Right atrium auricular region (tissue), 2 donors: ENCODE data around the gene P2RX1. TPM values are rescaled to one million over a fixed set of nuclear protein-coding genes. Genes with fewer than 3 reads are reported as not detected.

Experiments
- DNase-seq: peaks from one replicate; pipeline ENCODE4 v3.0.0-alpha.2; 2019; ENCODE audit warnings: low spot score
- H3K27ac ChIP-seq, 2 donors: fragments of 200-600 bp; sonication (generic); 1 replicate in 1 of 2; 2 replicates in 1 of 2; pipeline ENCODE4 v1.5.1; 2016 to 2019
- H3K27me3 ChIP-seq, 2 donors: fragments of 200-600 bp; sonication (generic); one replicate each; pipeline versions ENCODE4 v1.5.1 to v1.6.0; 2017 to 2019
- H3K36me3 ChIP-seq: fragments of 200-600 bp; sonication (generic); one replicate; pipeline ENCODE4 v1.5.1; 2016
- H3K4me1 ChIP-seq, 2 donors: fragments of 200-600 bp; sonication (generic); one replicate each; pipeline versions ENCODE4 v1.5.1 to v1.6.0; 2017 to 2019
- H3K4me3 ChIP-seq, 2 donors: fragments of 200-600 bp; sonication (generic); 1 replicate in 1 of 2; 2 replicates in 1 of 2; pipeline ENCODE4 v1.5.1; 2017 to 2019; ENCODE audit warnings: mild to moderate bottlenecking in 1 of 2, moderate library complexity in 1 of 2
- H3K9me3 ChIP-seq, 2 donors: fragments of 200-600 bp; sonication (generic); one replicate each; pipeline ENCODE4 v1.5.1; 2019
- CTCF ChIP-seq, 2 donors: fragments of 200-600 bp; sonication (generic); IDR thresholded peaks; one replicate each; pipeline ENCODE4 v1.5.1; 2019; ENCODE audit warnings: antibody characterized with exemption in 2 of 2
- total RNA-seq, 2 donors: library from RNA; depleted of rRNA; stranded (reverse); fragments of >200 nt; gene quantifications; one replicate each; pipeline ENCODE4 v1.1.0, GENCODE V29; 2016

The P2RX1 gene
- total RNA-seq, 2 donors from 2014 or later = 0.85 to 2.8 TPM

GRCh38 chr17:3957735-3958599 is 41.7 kb upstream of the P2RX1 start:
- Histone ChIP-seq H3K27me3 (no peaks in the 10 kb centered on the region), H3K9me3 (no peaks in the 10 kb centered on the region), H3K4me1 (peaks cover 0 to 44% of the 10 kb centered on the region in 2 donors), H3K27ac (no peak overlapping the region), H3K36me3 (no peaks in the 10 kb centered on the region), H3K4me3 (no peak overlapping the region)
- no peak for DNase-seq
- TF ChIP-seq CTCF (IDR thresholded peaks at IDR 0.05) = no peak

GRCh38 chr17:3956983-3957382 is 40.7 kb upstream of the P2RX1 start:
- H3K27ac ChIP-seq = no peak overlapping the region
- no peak for DNase-seq
- H3K9me3 ChIP-seq = no peaks in the 10 kb centered on the region
- no peaks in the 10 kb centered on the region for H3K36me3 ChIP-seq
- peaks cover 0 to 34% of the 10 kb centered on the region in 2 donors for H3K4me1 ChIP-seq
- H3K27me3 ChIP-seq = no peaks in the 10 kb centered on the region
- no peak overlapping the region for H3K4me3 ChIP-seq
- no peak for TF ChIP-seq CTCF (IDR thresholded peaks at IDR 0.05)

GRCh38 chr17:3956327-3956957 is 40.2 kb upstream of the P2RX1 start:
- Histone ChIP-seq H3K4me3 (no peak overlapping the region), H3K36me3 (no peaks in the 10 kb centered on the region), H3K9me3 (no peaks in the 10 kb centered on the region), H3K4me1 (peaks cover 0 to 28% of the 10 kb centered on the region in 2 donors), H3K27me3 (no peaks in the 10 kb centered on the region), H3K27ac (no peak overlapping the region)
- TF ChIP-seq CTCF (IDR thresholded peaks at IDR 0.05) = no peak
- no peak for DNase-seq

- no peak for DNase-seq
- H3K27me3 ChIP-seq = no peaks in the 10 kb centered on the region
- no peaks in the 10 kb centered on the region for H3K9me3 ChIP-seq
- no peak overlapping the region for H3K4me3 ChIP-seq
- no peak for TF ChIP-seq CTCF (IDR thresholded peaks at IDR 0.05)
- H3K4me1 ChIP-seq = peaks cover 0 to 20% of the 10 kb centered on the region in 2 donors
- H3K27ac ChIP-seq = no peak overlapping the region
- H3K36me3 ChIP-seq = no peaks in the 10 kb centered on the region
Observed at GRCh38 chr17:3955673-3955988, 39.4 kb upstream of the P2RX1 start.

- Histone ChIP-seq H3K4me1 (peaks cover 0 to 15% of the 10 kb centered on the region in 2 donors), H3K27me3 (no peaks in the 10 kb centered on the region), H3K36me3 (no peaks in the 10 kb centered on the region), H3K4me3 (no peak overlapping the region), H3K27ac (no peak overlapping the region), H3K9me3 (no peaks in the 10 kb centered on the region)
- no peak for TF ChIP-seq CTCF (IDR thresholded peaks at IDR 0.05)
- no peak for DNase-seq
Observed at GRCh38 chr17:3954976-3955672, 38.9 kb upstream of the P2RX1 start.
